ENCODE results near the gene GARS1.

- TF ChIP-seq EZH2 (IDR thresholded peaks at IDR 0.05; ENCODE audit: insufficient read depth, poor library complexity, severe bottlenecking) (no peak), EZH2phosphoT487 (IDR thresholded peaks at IDR 0.05; ENCODE audit: insufficient read depth, low read depth) (no peak)
These were observed 48.1 kb downstream of the GARS1 start for GRCh38 chr7:30642789-30643188.
